ENCODE measurements around the gene PRR14L. TPM values are rescaled to one million over a fixed set of nuclear protein-coding genes. Genes with fewer than 3 reads are reported as not detected.

The PRR14L gene
- total RNA-seq, 4 donors from 2014 or later = 14.6 to 21.6 (median 18.5) TPM

GRCh38 chr22:31737932-31738331 lies 12.0 kb downstream of the PRR14L start:
- Histone ChIP-seq H3K9me3 (no peaks in the 10 kb centered on the region), H3K36me3 (peaks cover 4 to 38% (median 25%) of the 10 kb centered on the region in 4 donors), H3K4me1 (peaks cover 13 to 26% (median 16%) of the 10 kb centered on the region in 4 donors), H3K27me3 (no peaks in the 10 kb centered on the region), H3K4me3 (no peak overlapping the region), H3K27ac (replicated peaks in 1 of 4) (no peak overlapping the region)
- intact Hi-C loops (cut with DNase I) = no loop called here
- DNase-seq (ENCODE audit: extremely low spot score) = no peak
- 89% methylated on average over 5 of the region's 5 CpGs for WGBS
- TF ChIP-seq POLR2AphosphoS5 (IDR thresholded peaks at IDR 0.05) = no peak
- TF ChIP-seq CTCF (IDR thresholded peaks at IDR 0.05) = no peak
- no peak for TF ChIP-seq POLR2A (IDR thresholded peaks at IDR 0.05; ENCODE audit: low read depth)
- TF ChIP-seq EP300 (IDR thresholded peaks at IDR 0.05) = no peak

GRCh38 chr22:31736458-31736857 lies 13.5 kb downstream of the PRR14L start:
- no peak for DNase-seq (ENCODE audit: extremely low spot score)
- intact Hi-C loops (cut with DNase I) = no loop called here
- Histone ChIP-seq H3K27ac (replicated peaks in 1 of 4) (no peak overlapping the region), H3K9me3 (no peaks in the 10 kb centered on the region), H3K36me3 (peaks cover 4 to 34% (median 25%) of the 10 kb centered on the region in 4 donors), H3K4me3 (no peak overlapping the region), H3K4me1 (peaks cover 10 to 26% (median 16%) of the 10 kb centered on the region in 4 donors), H3K27me3 (no peaks in the 10 kb centered on the region)
- 98% methylated on average over 2 of the region's 2 CpGs for WGBS
- TF ChIP-seq CTCF (IDR thresholded peaks at IDR 0.05) (no peak), POLR2AphosphoS5 (IDR thresholded peaks at IDR 0.05) (no peak), EP300 (IDR thresholded peaks at IDR 0.05) (no peak), POLR2A (IDR thresholded peaks at IDR 0.05; ENCODE audit: low read depth) (no peak)

GRCh38 chr22:31734512-31734911 lies 15.4 kb downstream of the PRR14L start:
- WGBS = 81% methylated on average over 1 of the region's 1 CpG
- peaks cover 0 to 27% (median 22%) of the 10 kb centered on the region in 4 donors for H3K36me3 ChIP-seq
- peaks cover 6 to 15% (median 7%) of the 10 kb centered on the region in 4 donors for H3K4me1 ChIP-seq
- no peaks in the 10 kb centered on the region for H3K9me3 ChIP-seq
- DNase-seq (ENCODE audit: extremely low spot score) = no peak
- no peaks in the 10 kb centered on the region for H3K27me3 ChIP-seq
- TF ChIP-seq POLR2AphosphoS5 (IDR thresholded peaks at IDR 0.05) (no peak), POLR2A (IDR thresholded peaks at IDR 0.05; ENCODE audit: low read depth) (no peak), CTCF (IDR thresholded peaks at IDR 0.05) (no peak), EP300 (IDR thresholded peaks at IDR 0.05) (no peak)
- no peak overlapping the region for H3K4me3 ChIP-seq
- H3K27ac ChIP-seq (replicated peaks in 1 of 4) = no peak overlapping the region
- intact Hi-C loops (cut with DNase I) = no loop called here

GRCh38 chr22:31733580-31734079 lies 16.3 kb downstream of the PRR14L start:
- no peaks in the 10 kb centered on the region for H3K9me3 ChIP-seq
- no peak overlapping the region for H3K27ac ChIP-seq (replicated peaks in 1 of 4)
- no peak for TF ChIP-seq EP300 (IDR thresholded peaks at IDR 0.05)
- TF ChIP-seq CTCF (IDR thresholded peaks at IDR 0.05) = no peak
- no peak for TF ChIP-seq POLR2AphosphoS5 (IDR thresholded peaks at IDR 0.05)
- no peak for TF ChIP-seq POLR2A (IDR thresholded peaks at IDR 0.05; ENCODE audit: low read depth)
- WGBS = 97% methylated on average over 7 of the region's 7 CpGs
- no peaks in the 10 kb centered on the region for H3K27me3 ChIP-seq
- peaks cover 0 to 8% (median 0%) of the 10 kb centered on the region in 4 donors for H3K4me1 ChIP-seq
- intact Hi-C loops (cut with DNase I) = no loop called here
- no peak for DNase-seq (ENCODE audit: extremely low spot score)
- no peak overlapping the region for H3K4me3 ChIP-seq
- peaks cover 0 to 25% (median 22%) of the 10 kb centered on the region in 4 donors for H3K36me3 ChIP-seq
